ENCODE measurements around the gene BICC1. TPM values are rescaled to one million over a fixed set of nuclear protein-coding genes. Genes with fewer than 3 reads are reported as not detected.

Gene BICC1
- total and polyA plus RNA-seq, 2 of the 8 experiments (the other 6 are each of a cell fraction or from before 2014, with no cell fraction given) = 0.20 to 0.73 TPM

DNA sequence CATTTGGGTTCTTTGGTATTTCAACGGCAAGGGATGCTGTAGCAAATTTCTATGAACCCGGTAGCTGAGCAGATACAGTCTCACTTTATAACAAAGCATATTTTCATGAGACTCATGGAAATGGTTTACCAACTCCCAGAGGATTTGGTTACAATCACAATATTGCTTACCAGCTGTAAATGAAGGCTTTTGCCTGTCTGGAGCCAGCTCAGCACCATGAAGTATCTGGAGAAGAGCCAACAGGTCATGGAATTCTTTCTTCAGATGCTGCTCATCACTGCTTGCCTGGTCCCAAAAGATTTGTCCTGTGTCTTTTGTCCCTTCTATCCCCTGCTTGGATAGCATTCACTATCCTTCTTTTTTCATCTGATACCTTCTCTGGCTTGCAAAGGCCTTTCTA lies 346.9 kb downstream of the BICC1 start (continued):
- no peak for TF ChIP-seq RNF2 (IDR thresholded peaks at IDR 0.05; ENCODE audit: borderline replicate concordance, low read depth, low read length, missing control alignments, poor library complexity, severe bottlenecking)

DNA sequence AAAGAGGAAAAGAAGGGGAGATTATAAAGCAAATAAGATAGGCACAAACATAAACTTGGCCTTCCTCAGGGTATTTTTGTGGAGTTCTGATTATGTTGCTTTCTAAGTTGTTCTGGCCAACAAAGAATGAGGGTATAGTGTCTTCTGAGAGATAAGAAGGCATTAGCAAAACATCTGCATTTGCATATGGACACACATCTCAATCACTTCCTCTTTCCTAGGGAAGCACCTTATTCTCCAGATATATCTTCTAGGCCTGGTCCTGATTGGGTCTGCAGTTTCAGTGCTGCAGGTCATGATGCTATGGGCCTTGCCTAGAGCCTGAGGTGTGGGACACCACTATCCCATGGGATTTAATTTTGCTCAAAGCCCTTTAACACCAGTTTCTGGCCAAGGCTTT lies 355.0 kb downstream of the BICC1 start:
- Histone ChIP-seq H3K14ac (ENCODE audit: insufficient read length) (no peak overlapping the region), H3K4me3 (ENCODE audit: extremely low read depth in 1 of 4, insufficient read depth in 2 of 4, low read depth in 3 of 4, low read length in 4 of 4) (no peak overlapping the region), H3K4me1 (replicated peaks in 1 of 4; ENCODE audit: control insufficient read depth in 3 of 4, insufficient read depth in 4 of 4, low read length in 3 of 4) (no peaks in the 10 kb centered on the region), H2BK12ac (ENCODE audit: low read depth, low read length) (no peak overlapping the region), H4K20me1 (replicated peaks in 1 of 2; ENCODE audit: control insufficient read depth in 1 of 2, insufficient read depth in 2 of 2, low read length in 2 of 2) (no peaks in the 10 kb centered on the region), H2AK5ac (ENCODE audit: low read depth, low read length) (no peak overlapping the region), H2BK120ac (replicated peaks; ENCODE audit: low read depth, low read length) (no peak overlapping the region), H3K36me3 (ENCODE audit: control insufficient read depth in 2 of 4, insufficient read depth in 4 of 4, low read length in 3 of 4) (no peaks in the 10 kb centered on the region), H2BK15ac (ENCODE audit: low read length) (no peak overlapping the region), H3K9me3 (ENCODE audit: insufficient read depth in 2 of 2, low read depth in 1 of 2, low read length in 1 of 2) (0 out of 4 replicates have a peak, but pooled peaks cover 0 to 3% of the 10 kb centered on the region in 2 experiments), H4K5ac (ENCODE audit: insufficient read length, low read depth, low read length) (no peak overlapping the region), H3K79me2 (ENCODE audit: control insufficient read depth in 1 of 2, insufficient read depth in 2 of 2, low read length in 2 of 2) (no peaks in the 10 kb centered on the region), H4K8ac (ENCODE audit: extremely low read depth, insufficient read depth, low read length) (no peak overlapping the region), H3K4me2 (ENCODE audit: insufficient read depth in 1 of 2, low read depth in 2 of 2, low read length in 2 of 2) (no peak overlapping the region), H3K79me1 (ENCODE audit: low read depth, low read length) (no peaks in the 10 kb centered on the region), H3K23ac (ENCODE audit: insufficient read length) (no peak overlapping the region), H3K23me2 (ENCODE audit: low read depth, low read length) (no peaks in the 10 kb centered on the region), H3K18ac (ENCODE audit: extremely low read depth, low read length) (no peak overlapping the region), H4K91ac (replicated peaks; ENCODE audit: insufficient read length, low read length) (no peak overlapping the region), H3K9ac (replicated peaks in 1 of 4; ENCODE audit: extremely low read depth in 1 of 4, low read depth in 3 of 4, low read length in 3 of 4) (no peak overlapping the region), H3K27me3 (replicated peaks in 1 of 4; ENCODE audit: control insufficient read depth in 3 of 4, extremely low read depth in 1 of 4, insufficient read depth in 3 of 4, low read length in 3 of 4) (no peaks in the 10 kb centered on the region), H2AFZ (ENCODE audit: low read length) (no peak overlapping the region), H3K4ac (replicated peaks; ENCODE audit: insufficient read length, low read depth, low read length) (no peak overlapping the region), H2BK5ac (ENCODE audit: low read depth, low read length) (no peak overlapping the region), H3K56ac (replicated peaks; ENCODE audit: insufficient read length, low read depth, low read length) (no peak overlapping the region), H2BK20ac (ENCODE audit: low read length) (no peak overlapping the region), H3K27ac (ENCODE audit: low read depth, low read length) (no peak overlapping the region)
- FAIRE-seq (no peak), DNase-seq (ENCODE audit: low read depth in 1 of 2, low spot score in 2 of 2) (no peak)
- TF ChIP-seq RFX5 (IDR thresholded peaks at IDR 0.05; ENCODE audit: borderline replicate concordance, low read depth, low read length) (no peak), POLR2A (IDR thresholded peaks at IDR 0.05; ENCODE audit: control extremely low read depth in 1 of 2, low read depth in 2 of 2, low read length in 2 of 2) (no peak), SIRT6 (IDR thresholded peaks at IDR 0.05; ENCODE audit: low read length) (no peak), EP300 (IDR thresholded peaks at IDR 0.05; ENCODE audit: borderline replicate concordance in 1 of 2, low read depth in 2 of 2, low read length in 2 of 2) (no peak)
- POLR2A ChIA-PET (ENCODE audit: partially characterized antibody) = no interaction called here
- CTCF ChIA-PET (ENCODE audit: partially characterized antibody) = no interaction called here
